Osteocyte (in vitro differentiated cells): Measurements from ENCODE around the gene WNK2. TPM values are rescaled to one million over a fixed set of nuclear protein-coding genes. Genes with fewer than 3 reads are reported as not detected.

ENCODE experiments used
- DNase-seq: peaks from one replicate; pipeline ENCODE4 v3.0.0; 2021; ENCODE audit warnings: mixed read lengths; ENCODE audit not compliant: unreplicated experiment; ENCODE audit errors: extremely low spot score
- H3K27ac Mint-ChIP-seq: one replicate; pipeline ENCODE4 v1.8.0; 2021; ENCODE audit warnings: mild to moderate bottlenecking, mixed read lengths; ENCODE audit not compliant: unreplicated experiment
- H3K27me3 Mint-ChIP-seq: one replicate; pipeline ENCODE4 v1.8.0; 2021; ENCODE audit warnings: mixed read lengths; ENCODE audit not compliant: unreplicated experiment
- H3K36me3 Mint-ChIP-seq: one replicate; pipeline ENCODE4 v1.8.0; 2021; ENCODE audit warnings: mixed read lengths; ENCODE audit not compliant: unreplicated experiment
- H3K4me1 Mint-ChIP-seq: one replicate; pipeline ENCODE4 v1.8.0; 2021; ENCODE audit warnings: mixed read lengths; ENCODE audit not compliant: unreplicated experiment
- H3K4me3 Mint-ChIP-seq: one replicate; pipeline ENCODE4 v1.8.0; 2021; ENCODE audit warnings: mild to moderate bottlenecking, moderate library complexity, mixed read lengths; ENCODE audit not compliant: unreplicated experiment
- H3K9me3 Mint-ChIP-seq: one replicate; pipeline ENCODE4 v1.8.0; 2021; ENCODE audit warnings: mixed read lengths; ENCODE audit not compliant: unreplicated experiment
- CTCF ChIP-seq: fragments of 200-600 bp; sonication (generic); IDR thresholded peaks from 2 replicates; pipeline ENCODE4 v1.5.0; 2021; ENCODE audit warnings: antibody characterized with exemption, mild to moderate bottlenecking, moderate library complexity
- total RNA-seq: library from RNA; stranded (reverse); gene quantifications from 2 replicates; pipeline ENCODE4 v1.2.1, GENCODE V29; 2021

Gene WNK2
- total RNA-seq, 1 donor from 2014 or later, result not detected

GRCh38 chr9:93190656-93191353 is 6.9 kb downstream of the WNK2 start:
- DNase-seq, result no peak
- no peak for TF ChIP-seq CTCF
- no peak overlapping the region for H3K27ac Mint-ChIP-seq
- no peaks in the 10 kb centered on the region for H3K9me3 Mint-ChIP-seq
- H3K27me3 Mint-ChIP-seq, result peaks cover 47% of the 10 kb centered on the region
- H3K36me3 Mint-ChIP-seq, result no peaks in the 10 kb centered on the region
- no peaks in the 10 kb centered on the region for H3K4me1 Mint-ChIP-seq
- H3K4me3 Mint-ChIP-seq, result no peak overlapping the region

GRCh38 chr9:93191354-93191660 is 7.4 kb downstream of the WNK2 start:
- no peaks in the 10 kb centered on the region for H3K9me3 Mint-ChIP-seq
- no peaks in the 10 kb centered on the region for H3K36me3 Mint-ChIP-seq
- H3K27ac Mint-ChIP-seq, result no peak overlapping the region
- H3K4me3 Mint-ChIP-seq, result no peak overlapping the region
- DNase-seq, result no peak
- no peak for TF ChIP-seq CTCF
- H3K27me3 Mint-ChIP-seq, result peaks cover 43% of the 10 kb centered on the region
- no peaks in the 10 kb centered on the region for H3K4me1 Mint-ChIP-seq

- H3K4me1 Mint-ChIP-seq, result no peaks in the 10 kb centered on the region
- no peak for DNase-seq
- no peak overlapping the region for H3K27ac Mint-ChIP-seq
- no peak for TF ChIP-seq CTCF
- no peak overlapping the region for H3K4me3 Mint-ChIP-seq
- no peaks in the 10 kb centered on the region for H3K9me3 Mint-ChIP-seq
- no peaks in the 10 kb centered on the region for H3K36me3 Mint-ChIP-seq
- H3K27me3 Mint-ChIP-seq, result peaks cover 34% of the 10 kb centered on the region
Observed at GRCh38 chr9:93192721-93193387, 8.9 kb downstream of the WNK2 start.

GRCh38 chr9:93193388-93194220 is 9.7 kb downstream of the WNK2 start:
- H3K27me3 Mint-ChIP-seq, result peaks cover 29% of the 10 kb centered on the region
- no peak overlapping the region for H3K27ac Mint-ChIP-seq
- H3K4me3 Mint-ChIP-seq, result no peak overlapping the region
- no peak for TF ChIP-seq CTCF
- no peak for DNase-seq
- no peaks in the 10 kb centered on the region for H3K4me1 Mint-ChIP-seq
- no peaks in the 10 kb centered on the region for H3K36me3 Mint-ChIP-seq
- no peaks in the 10 kb centered on the region for H3K9me3 Mint-ChIP-seq

GRCh38 chr9:93194221-93194625 is 10.3 kb downstream of the WNK2 start:
- H3K27ac Mint-ChIP-seq, result no peak overlapping the region
- H3K4me3 Mint-ChIP-seq, result no peak overlapping the region
- H3K27me3 Mint-ChIP-seq, result peaks cover 29% of the 10 kb centered on the region
- H3K9me3 Mint-ChIP-seq, result no peaks in the 10 kb centered on the region
- TF ChIP-seq CTCF, result no peak
- DNase-seq, result no peak
- H3K36me3 Mint-ChIP-seq, result no peaks in the 10 kb centered on the region
- H3K4me1 Mint-ChIP-seq, result no peaks in the 10 kb centered on the region
